Stimulated activated CD8-positive, alpha-beta memory T cell treated with anti-CD3 and anti-CD28 coated beads, Interleukin-4, amount 100 ng/mL, for 48 hours (primary cell): Measurements from ENCODE around the gene COL4A1.

Source experiments
- DNase-seq: peaks from one replicate; pipeline ENCODE4 v3.0.0-alpha.2; 2020

The COL4A1 gene

GRCh38 chr13:110182461-110182860, 124.5 kb downstream of the COL4A1 start:
- DNase-seq, result no peak

GRCh38 chr13:110182003-110182402, 125.0 kb downstream of the COL4A1 start:
- DNase-seq, result no peak

- no peak for DNase-seq
These were observed 127.2 kb downstream of the COL4A1 start for GRCh38 chr13:110179857-110180147.

- DNase-seq, result no peak
These were observed 127.7 kb downstream of the COL4A1 start for GRCh38 chr13:110179116-110179856.

- no peak for DNase-seq
These were observed 129.2 kb downstream of the COL4A1 start for GRCh38 chr13:110177790-110178189.

- no peak for DNase-seq
These were observed 130.5 kb downstream of the COL4A1 start for GRCh38 chr13:110176431-110176830.

GRCh38 chr13:110173247-110173818, 133.6 kb downstream of the COL4A1 start:
- no peak for DNase-seq

GRCh38 chr13:110170882-110171281, 136.1 kb downstream of the COL4A1 start:
- no peak for DNase-seq

- DNase-seq, result no peak
These were observed 136.8 kb downstream of the COL4A1 start for GRCh38 chr13:110170020-110170790.

GRCh38 chr13:110168999-110169933, 137.7 kb downstream of the COL4A1 start:
- no peak for DNase-seq

GRCh38 chr13:110166598-110166997, 140.4 kb downstream of the COL4A1 start:
- no peak for DNase-seq

- no peak for DNase-seq
These were observed 142.3 kb downstream of the COL4A1 start for GRCh38 chr13:110164706-110165105.

- no peak for DNase-seq
These were observed 143.9 kb downstream of the COL4A1 start for GRCh38 chr13:110162866-110163658.

- no peak for DNase-seq
These were observed 144.9 kb downstream of the COL4A1 start for GRCh38 chr13:110162053-110162452.

GRCh38 chr13:110161112-110161882, 145.7 kb downstream of the COL4A1 start:
- no peak for DNase-seq

- DNase-seq, result no peak
These were observed 148.7 kb downstream of the COL4A1 start for GRCh38 chr13:110158226-110158625.

- DNase-seq, result no peak
These were observed 149.2 kb downstream of the COL4A1 start for GRCh38 chr13:110157718-110158117.

GRCh38 chr13:110156301-110157049, 150.5 kb downstream of the COL4A1 start:
- no peak for DNase-seq

GRCh38 chr13:110155072-110155471, 151.9 kb downstream of the COL4A1 start:
- no peak for DNase-seq

GRCh38 chr13:110154410-110154933, 152.5 kb downstream of the COL4A1 start:
- no peak for DNase-seq
